ENCODE measurements around the gene SH2D7. TPM values are rescaled to one million over a fixed set of nuclear protein-coding genes. Genes with fewer than 3 reads are reported as not detected.

SH2D7 gene
- total and polyA plus RNA-seq, 2 experiments from 2014 or later, result not detected

DNA sequence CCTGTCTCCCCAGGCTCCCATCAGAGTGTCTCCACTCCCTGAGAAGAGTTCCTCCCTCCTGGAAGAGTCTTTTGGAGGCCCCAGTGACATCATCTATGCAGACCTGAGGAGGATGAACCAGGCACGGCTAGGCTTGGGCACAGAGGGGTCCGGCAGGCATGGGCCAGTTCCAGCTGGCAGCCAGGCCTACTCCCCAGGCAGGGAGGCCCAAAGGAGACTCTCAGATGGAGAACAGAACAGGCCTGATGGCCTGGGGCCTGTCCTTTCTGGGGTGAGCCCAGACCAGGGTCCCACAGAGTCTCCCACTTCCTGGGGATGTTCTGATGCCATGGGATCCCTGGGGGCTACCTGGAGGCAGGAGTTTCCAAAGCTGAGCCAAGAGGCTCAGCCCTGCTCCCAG, 8.5 kb downstream of the SH2D7 start:
- Histone ChIP-seq H3F3A (ENCODE audit: insufficient read depth) (no peaks in the 10 kb centered on the region), H2AFZ (no peak overlapping the region), H3K36me3 (ENCODE audit: low read depth) (no peaks in the 10 kb centered on the region), H3K9ac (no peak overlapping the region), H3K4me3 (no peak overlapping the region), H3K9me2 (ENCODE audit: insufficient read depth) (no peaks in the 10 kb centered on the region), H3K79me2 (ENCODE audit: insufficient read depth) (no peaks in the 10 kb centered on the region), H3K4me1 (ENCODE audit: insufficient read depth) (no peaks in the 10 kb centered on the region), H3K27ac (no peak overlapping the region), H4K20me1 (ENCODE audit: insufficient read depth) (no peaks in the 10 kb centered on the region), H3K4me2 (ENCODE audit: unreplicated experiment) (no peak overlapping the region), H3K9me3 (ENCODE audit: low read depth) (no peaks in the 10 kb centered on the region), H3K27me3 (replicated peaks; ENCODE audit: insufficient read depth) (no peaks in the 10 kb centered on the region)
- no peak for DNase-seq
- in situ Hi-C loops (cut with MboI), result no loop called here
- TF ChIP-seq EZH2 (IDR thresholded peaks at IDR 0.05; ENCODE audit: insufficient read depth, poor library complexity, severe bottlenecking) (no peak), EZH2phosphoT487 (IDR thresholded peaks at IDR 0.05; ENCODE audit: insufficient read depth, low read depth) (no peak)
- 81 to 87% methylated on average over 2 of the region's 2 CpGs for WGBS, 2 experiments (ENCODE audit: low coverage in 1 of 2, low lambda C conversion rate in 2 of 2, missing lambda C conversion rate in 2 of 2)

DNA sequence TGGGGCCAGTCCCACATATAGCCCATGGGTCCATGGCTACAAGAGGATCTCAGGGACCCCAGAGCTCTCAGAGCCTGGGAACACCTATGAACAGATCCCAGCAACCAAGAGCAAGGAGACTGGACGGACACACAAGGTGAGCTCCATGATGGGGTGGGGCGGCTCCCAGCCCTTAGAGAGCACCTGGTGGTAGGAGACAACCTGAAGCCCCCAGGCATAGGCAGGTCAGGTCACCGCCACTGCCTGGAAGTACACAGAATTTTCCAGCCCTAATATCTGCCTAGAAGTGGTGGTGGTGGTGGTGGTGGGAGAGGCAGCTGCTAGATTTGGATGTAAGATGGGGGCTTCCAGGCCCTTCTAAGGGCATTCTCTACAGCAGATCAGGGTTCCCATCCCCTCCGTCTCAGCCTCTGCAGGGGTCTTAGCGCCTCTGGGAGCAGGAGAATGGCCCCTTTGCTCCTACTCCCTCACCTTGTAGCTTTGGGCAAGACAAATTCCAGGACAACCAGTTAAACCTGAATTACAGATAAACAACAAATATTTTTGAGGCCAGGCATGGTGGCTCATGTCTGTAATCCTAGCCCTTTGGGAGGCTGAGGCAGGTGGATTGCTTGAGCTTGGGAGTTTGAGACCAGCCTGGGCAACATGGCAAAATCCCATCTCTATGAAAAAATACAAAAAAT, 9.2 kb downstream of the SH2D7 start:
- Histone ChIP-seq H3K9me3 (ENCODE audit: low read depth) (no peaks in the 10 kb centered on the region), H3K4me1 (ENCODE audit: insufficient read depth) (no peaks in the 10 kb centered on the region), H3K4me3 (no peak overlapping the region), H3K9ac (no peak overlapping the region), H3K9me2 (ENCODE audit: insufficient read depth) (no peaks in the 10 kb centered on the region), H3K27ac (no peak overlapping the region), H4K20me1 (ENCODE audit: insufficient read depth) (no peaks in the 10 kb centered on the region), H3K4me2 (ENCODE audit: unreplicated experiment) (no peak overlapping the region), H3K27me3 (replicated peaks; ENCODE audit: insufficient read depth) (no peaks in the 10 kb centered on the region), H3K79me2 (ENCODE audit: insufficient read depth) (no peaks in the 10 kb centered on the region), H3K36me3 (ENCODE audit: low read depth) (no peaks in the 10 kb centered on the region), H2AFZ (no peak overlapping the region), H3F3A (ENCODE audit: insufficient read depth) (no peaks in the 10 kb centered on the region)
- 79 to 81% methylated on average over 5 of the region's 5 CpGs for WGBS, 2 experiments (ENCODE audit: low coverage in 1 of 2, low lambda C conversion rate in 2 of 2, missing lambda C conversion rate in 2 of 2)
- no peak for DNase-seq
- TF ChIP-seq EZH2 (IDR thresholded peaks at IDR 0.05; ENCODE audit: insufficient read depth, poor library complexity, severe bottlenecking) (no peak), EZH2phosphoT487 (IDR thresholded peaks at IDR 0.05; ENCODE audit: insufficient read depth, low read depth) (no peak)
- in situ Hi-C loops (cut with MboI), result no loop called here

DNA sequence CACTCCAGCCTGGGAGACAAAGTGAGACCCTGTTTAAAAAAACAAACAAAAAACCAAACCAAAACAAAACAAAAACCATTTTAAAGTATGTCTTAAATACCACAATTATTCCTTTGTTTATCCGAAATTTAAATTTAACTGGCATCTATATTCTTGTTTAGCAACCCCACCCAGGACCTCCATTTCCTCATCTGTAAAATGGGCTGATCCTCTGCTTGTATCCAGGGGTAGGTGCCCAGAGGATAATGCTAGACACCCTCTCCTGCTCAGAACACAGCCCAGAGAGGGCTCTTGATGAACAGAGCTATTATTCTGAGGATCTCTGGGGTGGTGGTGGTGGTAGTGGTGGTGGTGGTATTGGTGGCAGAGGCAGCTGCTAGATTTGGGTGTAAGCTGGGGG, 9.8 kb downstream of the SH2D7 start:
- Histone ChIP-seq H3K4me3 (no peak overlapping the region), H3K9me3 (ENCODE audit: low read depth) (no peaks in the 10 kb centered on the region), H3K27ac (no peak overlapping the region), H3K79me2 (ENCODE audit: insufficient read depth) (no peaks in the 10 kb centered on the region), H3F3A (ENCODE audit: insufficient read depth) (no peaks in the 10 kb centered on the region), H3K9ac (no peak overlapping the region), H3K4me2 (ENCODE audit: unreplicated experiment) (no peak overlapping the region), H4K20me1 (ENCODE audit: insufficient read depth) (no peaks in the 10 kb centered on the region), H3K27me3 (replicated peaks; ENCODE audit: insufficient read depth) (no peaks in the 10 kb centered on the region), H3K9me2 (ENCODE audit: insufficient read depth) (no peaks in the 10 kb centered on the region), H2AFZ (no peak overlapping the region), H3K36me3 (ENCODE audit: low read depth) (no peaks in the 10 kb centered on the region), H3K4me1 (ENCODE audit: insufficient read depth) (no peaks in the 10 kb centered on the region)
- no peak for TF ChIP-seq EZH2phosphoT487 (IDR thresholded peaks at IDR 0.05; ENCODE audit: insufficient read depth, low read depth)
- TF ChIP-seq EZH2 (IDR thresholded peaks at IDR 0.05; ENCODE audit: insufficient read depth, poor library complexity, severe bottlenecking), result no peak
- no peak for DNase-seq
- in situ Hi-C loops (cut with MboI), result no loop called here
- WGBS, 2 experiments (ENCODE audit: low coverage in 1 of 2, low lambda C conversion rate in 2 of 2, missing lambda C conversion rate in 2 of 2), result 50 to 57% methylated on average over 1 of the region's 1 CpG

DNA sequence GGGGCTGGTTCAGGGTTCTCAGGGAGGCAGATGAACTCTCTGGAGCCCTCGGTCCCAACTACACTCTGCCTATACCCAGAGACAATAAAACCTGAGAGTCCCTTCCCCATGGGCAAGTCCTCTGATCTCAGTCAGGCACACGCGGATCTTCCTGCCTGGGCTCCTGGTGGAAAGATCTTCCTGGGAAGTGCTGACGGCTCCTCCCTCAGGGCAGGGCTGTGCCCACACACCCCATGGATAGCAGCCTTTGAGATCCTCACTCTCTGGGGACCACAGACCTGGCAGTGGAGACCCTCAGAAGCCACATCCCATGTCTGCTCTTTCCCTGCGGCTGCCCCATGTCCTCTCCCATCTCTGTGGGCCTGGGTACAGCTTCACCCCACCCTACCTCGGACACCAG, 10.4 kb downstream of the SH2D7 start:
- no peaks in the 10 kb centered on the region for H3K4me1 ChIP-seq (ENCODE audit: insufficient read depth)
- H3K9me2 ChIP-seq (ENCODE audit: insufficient read depth), result no peaks in the 10 kb centered on the region
- no peaks in the 10 kb centered on the region for H4K20me1 ChIP-seq (ENCODE audit: insufficient read depth)
- H2AFZ ChIP-seq, result no peak overlapping the region
- no peak for DNase-seq
- H3K79me2 ChIP-seq (ENCODE audit: insufficient read depth), result no peaks in the 10 kb centered on the region
- H3K36me3 ChIP-seq (ENCODE audit: low read depth), result no peaks in the 10 kb centered on the region
- no peak overlapping the region for H3K4me2 ChIP-seq (ENCODE audit: unreplicated experiment)
- no peaks in the 10 kb centered on the region for H3K9me3 ChIP-seq (ENCODE audit: low read depth)
- H3K4me3 ChIP-seq, result no peak overlapping the region
- 72 to 88% methylated on average over 6 of the region's 6 CpGs for WGBS, 2 experiments (ENCODE audit: low coverage in 1 of 2, low lambda C conversion rate in 2 of 2, missing lambda C conversion rate in 2 of 2)
- no peaks in the 10 kb centered on the region for H3F3A ChIP-seq (ENCODE audit: insufficient read depth)
- H3K9ac ChIP-seq, result no peak overlapping the region
- H3K27me3 ChIP-seq (replicated peaks; ENCODE audit: insufficient read depth), result no peaks in the 10 kb centered on the region
- no peak overlapping the region for H3K27ac ChIP-seq
- in situ Hi-C loops (cut with MboI), result no loop called here
- TF ChIP-seq EZH2phosphoT487 (IDR thresholded peaks at IDR 0.05; ENCODE audit: insufficient read depth, low read depth) (no peak), EZH2 (IDR thresholded peaks at IDR 0.05; ENCODE audit: insufficient read depth, poor library complexity, severe bottlenecking) (no peak)

Data from GM23248 (cell line).